PFSK-1 (cell line): ENCODE measurements around the gene DZIP3.

Experiments used
- FOXP2 ChIP-seq: optimal IDR thresholded peaks from 2 replicates; pipeline ENCODE3; 2011; ENCODE audit warnings: borderline replicate concordance, control low read depth, inconsistent platforms; ENCODE audit not compliant: insufficient read depth; ENCODE audit errors: extremely low read length, extremely low read depth
- POLR2AphosphoS5 ChIP-seq: IDR thresholded peaks from 2 replicates; pipeline ENCODE4 v1.6.1; 2012; ENCODE audit warnings: low read depth, mild to moderate bottlenecking, control low read depth, low read length, moderate library complexity
- SIN3A ChIP-seq: IDR thresholded peaks from 2 replicates; pipeline ENCODE4 v1.6.1; 2012; ENCODE audit warnings: mild to moderate bottlenecking, low read length, moderate library complexity, borderline replicate concordance; ENCODE audit not compliant: insufficient read depth
- TAF1 ChIP-seq: IDR thresholded peaks from 2 replicates; pipeline ENCODE4 v1.6.1; 2012; ENCODE audit warnings: low read length, control low read depth, borderline replicate concordance; ENCODE audit not compliant: insufficient read depth
- TF ChIP-seq, protein P1 (sequence below), 2 experiments: IDR thresholded peaks; 2 replicates each; pipeline versions ENCODE4 v1.6.1 to v1.8.0; 2011 to 2012; ENCODE audit warnings: low read depth in 2 of 2, low read length in 2 of 2, control low read depth in 1 of 2, inconsistent platforms in 1 of 2, mild to moderate bottlenecking in 1 of 2, moderate library complexity in 1 of 2; ENCODE audit not compliant: insufficient read depth in 1 of 2

DZIP3 gene

DNA sequence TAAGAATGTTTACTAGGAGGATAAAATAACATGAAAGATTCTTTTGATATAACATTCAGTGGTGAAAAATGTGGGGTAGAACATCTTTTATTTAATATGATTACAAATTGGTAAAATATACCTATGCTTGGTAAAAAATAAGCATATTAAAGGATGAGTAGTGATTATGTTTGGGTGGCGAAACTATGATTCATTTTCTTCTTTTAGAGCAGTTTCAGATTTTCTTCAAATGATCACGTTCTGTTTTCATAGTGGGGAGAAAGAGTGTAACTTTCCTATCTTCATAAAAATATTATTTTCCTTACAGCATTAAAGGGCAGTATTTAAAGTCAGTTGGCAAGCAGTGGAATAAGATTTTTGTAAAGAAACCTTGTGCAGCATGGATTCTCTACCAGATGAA lies 15.5 kb downstream of the DZIP3 start:
- TF ChIP-seq, protein P1, sequence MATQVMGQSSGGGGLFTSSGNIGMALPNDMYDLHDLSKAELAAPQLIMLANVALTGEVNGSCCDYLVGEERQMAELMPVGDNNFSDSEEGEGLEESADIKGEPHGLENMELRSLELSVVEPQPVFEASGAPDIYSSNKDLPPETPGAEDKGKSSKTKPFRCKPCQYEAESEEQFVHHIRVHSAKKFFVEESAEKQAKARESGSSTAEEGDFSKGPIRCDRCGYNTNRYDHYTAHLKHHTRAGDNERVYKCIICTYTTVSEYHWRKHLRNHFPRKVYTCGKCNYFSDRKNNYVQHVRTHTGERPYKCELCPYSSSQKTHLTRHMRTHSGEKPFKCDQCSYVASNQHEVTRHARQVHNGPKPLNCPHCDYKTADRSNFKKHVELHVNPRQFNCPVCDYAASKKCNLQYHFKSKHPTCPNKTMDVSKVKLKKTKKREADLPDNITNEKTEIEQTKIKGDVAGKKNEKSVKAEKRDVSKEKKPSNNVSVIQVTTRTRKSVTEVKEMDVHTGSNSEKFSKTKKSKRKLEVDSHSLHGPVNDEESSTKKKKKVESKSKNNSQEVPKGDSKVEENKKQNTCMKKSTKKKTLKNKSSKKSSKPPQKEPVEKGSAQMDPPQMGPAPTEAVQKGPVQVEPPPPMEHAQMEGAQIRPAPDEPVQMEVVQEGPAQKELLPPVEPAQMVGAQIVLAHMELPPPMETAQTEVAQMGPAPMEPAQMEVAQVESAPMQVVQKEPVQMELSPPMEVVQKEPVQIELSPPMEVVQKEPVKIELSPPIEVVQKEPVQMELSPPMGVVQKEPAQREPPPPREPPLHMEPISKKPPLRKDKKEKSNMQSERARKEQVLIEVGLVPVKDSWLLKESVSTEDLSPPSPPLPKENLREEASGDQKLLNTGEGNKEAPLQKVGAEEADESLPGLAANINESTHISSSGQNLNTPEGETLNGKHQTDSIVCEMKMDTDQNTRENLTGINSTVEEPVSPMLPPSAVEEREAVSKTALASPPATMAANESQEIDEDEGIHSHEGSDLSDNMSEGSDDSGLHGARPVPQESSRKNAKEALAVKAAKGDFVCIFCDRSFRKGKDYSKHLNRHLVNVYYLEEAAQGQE (IDR thresholded peaks at IDR 0.05; ENCODE audit: insufficient read depth in 1 of 2, low read depth in 2 of 2, low read length in 2 of 2): no peak
- TF ChIP-seq FOXP2 (no peak), TAF1 (no peak), SIN3A (no peak), POLR2AphosphoS5 (no peak)

DNA sequence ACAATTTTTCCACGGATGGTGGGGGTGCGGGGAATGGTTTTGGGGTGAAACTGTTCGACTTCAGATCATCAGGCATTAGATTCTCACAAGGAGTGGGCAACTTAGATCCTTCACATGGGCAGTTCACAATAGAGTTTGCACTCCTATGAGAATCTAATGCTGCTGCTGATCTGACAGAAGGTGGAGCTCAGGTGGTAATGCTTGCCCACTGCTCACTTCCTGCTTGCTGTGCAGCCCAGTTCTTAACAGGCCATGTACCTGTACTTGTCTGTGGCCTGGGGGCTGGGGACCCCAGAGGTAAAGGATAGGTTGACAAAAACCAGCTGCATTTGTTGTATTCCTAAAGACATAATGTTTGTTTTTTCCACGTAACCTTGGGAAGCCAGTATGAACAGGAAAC lies 16.0 kb downstream of the DZIP3 start:
- TF ChIP-seq TAF1: no peak
- TF ChIP-seq, protein P1 (IDR thresholded peaks at IDR 0.05; ENCODE audit: insufficient read depth in 1 of 2, low read depth in 2 of 2, low read length in 2 of 2): no peak
- no peak for TF ChIP-seq POLR2AphosphoS5
- TF ChIP-seq FOXP2: no peak
- no peak for TF ChIP-seq SIN3A

DNA sequence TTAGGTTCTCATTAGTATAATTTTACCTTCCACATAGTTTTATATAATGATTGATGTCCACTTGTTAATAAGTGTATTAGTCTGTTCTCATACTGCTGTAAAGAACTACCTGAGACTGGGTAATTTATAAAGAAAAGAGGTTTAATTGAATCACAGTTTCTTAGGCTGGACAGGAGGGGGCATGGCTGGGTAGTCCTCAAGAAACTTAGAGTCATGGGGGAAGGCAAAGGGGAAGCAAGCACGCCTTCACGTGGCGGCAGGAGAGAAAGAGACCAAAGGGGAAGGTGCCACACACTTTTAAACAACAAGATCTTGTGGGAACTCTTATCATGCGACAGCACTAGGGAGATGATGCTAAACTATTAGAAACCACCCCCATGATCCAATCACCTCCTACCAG lies 19.2 kb downstream of the DZIP3 start:
- TF ChIP-seq POLR2AphosphoS5: no peak
- no peak for TF ChIP-seq SIN3A
- no peak for TF ChIP-seq TAF1
- no peak for TF ChIP-seq FOXP2
- TF ChIP-seq, protein P1 (IDR thresholded peaks at IDR 0.05; ENCODE audit: insufficient read depth in 1 of 2, low read depth in 2 of 2, low read length in 2 of 2): no peak

DNA sequence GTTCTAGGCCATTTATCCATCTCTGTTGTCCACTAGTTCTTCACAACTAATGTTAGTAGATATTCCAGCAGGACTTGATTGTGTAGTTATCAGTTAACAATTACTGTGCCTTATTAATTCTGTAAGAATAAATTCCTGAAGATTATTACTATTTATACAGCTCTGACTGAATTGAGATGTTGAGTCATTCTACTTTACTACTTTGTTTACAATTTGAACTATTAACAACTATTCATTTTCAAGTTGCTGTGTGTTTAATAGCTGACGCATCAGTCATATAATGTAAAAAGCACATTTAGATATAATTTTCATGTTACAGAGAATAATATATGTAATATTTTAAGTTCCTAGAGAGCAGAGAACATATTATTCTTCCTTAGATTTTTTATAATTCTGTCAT lies 21.1 kb downstream of the DZIP3 start:
- TF ChIP-seq SIN3A (no peak), FOXP2 (no peak)

DNA sequence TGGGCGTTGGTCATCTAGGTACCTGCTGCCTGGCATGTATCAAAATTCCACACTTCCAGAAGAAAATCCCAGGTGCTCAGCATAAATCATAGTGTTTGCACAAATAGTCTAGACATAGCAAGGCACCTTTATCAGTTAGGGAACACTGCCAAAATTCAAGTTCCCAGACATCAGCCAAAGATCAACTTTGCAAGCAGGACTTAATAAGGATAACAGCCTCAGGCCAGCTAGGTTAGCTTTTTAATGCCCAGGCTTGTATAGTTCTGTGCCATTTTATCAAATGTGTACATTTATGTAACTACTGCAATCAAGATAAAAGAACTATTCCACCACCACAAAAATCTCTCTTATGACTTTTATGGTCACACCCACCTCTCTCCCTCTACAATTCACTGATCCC lies 30.7 kb downstream of the DZIP3 start:
- TF ChIP-seq TAF1: no peak
- no peak for TF ChIP-seq FOXP2
- no peak for TF ChIP-seq POLR2AphosphoS5
- TF ChIP-seq, protein P1 (IDR thresholded peaks at IDR 0.05; ENCODE audit: insufficient read depth in 1 of 2, low read depth in 2 of 2, low read length in 2 of 2): no peak
- no peak for TF ChIP-seq SIN3A
